GOT3 (cell line): ENCODE data around the gene FAM47E.
"Not testable (repeated sequence)": the region's sequence is repeated elsewhere in the genome, so short reads cannot be mapped to it uniquely, and the experiment has no call there.

Experiments used
- DNase-seq: peaks from one replicate; lab custom pipeline; 2025; ENCODE audit warnings: mixed read lengths; lab: John Stamatoyannopoulos, UW

Gene FAM47E

DNA sequence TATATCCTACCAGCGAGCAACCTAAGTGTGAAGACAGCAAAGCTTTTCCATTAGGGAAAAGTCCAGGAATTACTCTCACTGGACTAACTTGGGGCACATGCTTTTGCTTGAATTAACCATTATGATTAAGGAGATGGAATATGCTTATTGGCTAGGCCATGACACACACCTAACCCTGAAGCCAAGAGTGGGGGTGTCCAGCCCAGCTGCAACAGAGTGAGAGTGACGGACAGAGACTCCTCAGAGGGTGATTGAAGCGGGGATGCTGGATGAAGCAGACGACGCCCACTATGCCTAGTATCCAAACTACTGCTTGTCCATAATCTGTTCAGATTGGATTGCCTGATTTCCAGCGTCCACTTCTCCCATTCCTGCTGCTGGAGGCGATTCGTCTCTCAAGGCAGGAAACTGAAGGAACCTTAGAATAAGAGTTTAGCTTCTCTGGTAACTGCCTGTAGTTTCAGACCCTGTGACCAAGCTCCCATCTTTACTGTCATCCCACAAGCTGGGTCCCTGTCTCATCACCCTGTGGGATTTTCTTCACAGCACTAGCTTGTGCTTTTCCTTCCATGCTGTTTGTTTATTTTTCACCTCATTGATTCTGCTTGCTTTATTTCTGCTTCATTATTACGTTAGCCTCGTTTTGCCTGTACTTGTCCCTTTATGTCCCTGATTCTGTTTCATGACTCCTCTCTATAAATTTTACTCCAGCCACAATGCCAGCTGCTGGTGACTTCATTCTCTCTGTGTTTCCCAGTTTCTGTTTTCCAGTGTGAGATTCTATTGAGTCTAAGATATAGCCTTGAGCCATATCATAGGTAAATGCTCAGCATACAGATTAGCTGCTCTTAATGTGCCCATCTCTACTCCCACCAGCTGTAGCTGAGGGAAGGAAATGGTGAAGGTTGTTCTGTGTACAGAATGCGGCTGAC is 19.0 kb downstream of the FAM47E start:
- no peak for DNase-seq

DNA sequence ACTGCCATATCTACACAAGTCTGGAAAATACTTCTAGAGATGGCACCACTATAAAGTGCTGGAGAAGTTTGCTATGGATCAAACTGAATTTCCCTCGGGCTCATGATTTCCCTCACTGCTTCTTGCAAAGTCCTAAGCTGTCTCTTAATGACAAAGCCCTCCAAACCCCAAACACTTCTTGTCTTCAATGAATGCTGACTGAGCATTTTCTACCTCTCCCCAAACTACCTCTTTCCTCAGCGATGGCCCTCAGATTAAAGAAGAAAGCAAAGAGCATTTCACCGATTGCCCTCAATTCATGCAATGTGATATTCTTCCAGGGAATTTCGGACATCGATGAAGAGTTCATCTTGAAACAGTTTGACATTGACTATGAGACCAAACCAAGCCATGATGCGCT is 19.7 kb downstream of the FAM47E start:
- no peak for DNase-seq

DNA sequence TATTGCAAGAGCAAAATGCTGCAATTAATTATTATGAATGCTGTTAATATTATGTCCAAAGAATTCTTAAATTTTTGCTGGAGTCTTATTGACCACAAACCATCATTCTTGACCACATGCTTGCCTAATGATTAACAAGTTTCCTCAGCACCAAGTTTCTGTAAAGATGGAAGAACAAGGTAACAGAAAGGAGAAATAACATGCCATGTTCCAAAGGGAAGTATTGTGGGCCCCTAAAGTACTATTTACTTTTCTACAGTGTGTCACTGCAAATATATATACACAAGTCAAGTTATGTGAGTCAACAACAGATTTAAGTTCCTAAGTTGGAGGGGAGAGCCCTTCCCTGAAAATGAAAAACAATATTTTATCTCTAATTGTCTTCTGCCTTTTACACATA is 20.6 kb downstream of the FAM47E start:
- DNase-seq: no peak

DNA sequence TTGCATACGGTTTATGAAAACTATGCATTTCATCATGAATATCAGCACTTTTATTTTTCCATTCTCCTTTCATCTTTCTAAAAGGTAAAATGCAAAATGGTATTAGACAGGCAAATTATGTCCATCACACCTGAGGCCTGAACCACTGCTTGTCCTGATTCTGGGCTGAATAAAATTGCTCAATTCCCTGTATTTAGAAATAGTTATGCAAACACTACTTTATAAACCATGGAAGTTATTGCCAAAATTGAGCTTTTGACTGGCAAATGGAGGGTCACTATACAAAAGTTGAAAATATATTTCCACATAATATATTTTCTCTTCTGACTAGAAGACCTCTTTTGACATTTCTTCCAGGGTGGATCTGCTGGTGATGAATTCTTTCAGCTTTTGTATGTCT is 21.1 kb downstream of the FAM47E start:
- DNase-seq: no peak

DNA sequence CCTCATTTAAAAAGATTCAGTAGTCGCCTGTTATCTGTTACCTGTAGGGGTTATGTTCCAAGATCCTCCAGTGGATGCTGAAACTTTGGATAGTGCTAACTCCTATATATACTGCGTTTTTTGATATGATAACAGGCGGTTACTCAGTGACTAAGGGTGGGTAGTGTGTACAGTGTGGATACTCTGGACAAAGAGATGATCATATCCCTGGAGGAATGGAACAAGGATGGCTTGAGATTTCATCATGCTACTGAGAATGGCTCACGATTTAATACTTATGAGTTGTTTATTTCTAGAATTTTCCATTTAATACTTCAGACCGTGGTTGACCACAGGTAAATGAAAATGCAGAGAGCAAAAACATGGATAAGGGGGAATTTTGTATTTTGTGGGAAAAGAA is 21.5 kb downstream of the FAM47E start:
- DNase-seq: no peak

DNA sequence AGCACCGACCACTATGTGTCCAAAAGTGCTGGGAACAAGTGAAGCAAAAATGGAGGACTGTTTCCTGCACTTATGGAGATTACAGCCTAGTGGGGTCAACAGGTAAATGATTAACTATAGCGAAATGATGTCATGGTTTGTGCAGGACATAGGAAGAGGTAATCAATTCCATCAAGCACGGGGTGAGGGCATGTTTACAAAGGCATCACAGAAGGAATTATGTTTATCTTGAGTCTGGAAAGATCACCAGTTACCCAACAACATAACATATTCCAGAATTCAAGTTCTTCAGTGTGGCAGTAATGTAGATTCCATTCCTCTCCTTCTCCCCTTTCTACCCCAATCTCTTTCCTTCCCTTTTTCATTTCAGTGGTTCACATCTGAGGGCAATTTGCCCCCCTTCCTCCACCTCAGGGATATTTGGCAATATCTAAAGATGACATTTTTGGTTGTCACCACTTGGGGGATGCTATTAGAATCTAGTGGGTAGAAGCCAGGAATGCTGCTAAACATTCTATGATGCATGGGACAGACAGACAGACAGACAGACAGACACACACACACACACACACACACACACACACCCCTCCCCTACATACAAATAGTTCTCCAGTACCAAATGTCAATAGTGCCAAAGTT is 24.1 kb downstream of the FAM47E start:
- DNase-seq: no peak

DNA sequence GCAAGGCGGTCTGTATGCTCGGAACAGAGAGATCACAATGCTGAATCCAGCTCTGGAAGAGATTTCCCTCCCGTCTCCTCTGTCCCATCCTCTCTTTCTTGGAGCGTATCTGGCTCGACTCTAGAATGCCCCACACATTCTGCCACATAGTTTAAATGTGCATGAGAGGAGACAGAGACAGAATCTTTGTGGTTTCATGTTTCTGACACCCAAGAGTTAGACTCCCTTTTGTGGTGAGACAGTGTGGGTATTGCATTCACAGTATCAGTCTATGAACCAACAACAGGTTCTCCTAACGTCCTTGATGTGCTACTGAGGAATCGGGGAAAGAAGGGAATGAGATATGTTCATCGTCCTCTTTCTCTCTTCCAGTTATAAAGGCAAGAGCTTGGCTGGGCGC is 25.3 kb downstream of the FAM47E start:
- DNase-seq: no peak

DNA sequence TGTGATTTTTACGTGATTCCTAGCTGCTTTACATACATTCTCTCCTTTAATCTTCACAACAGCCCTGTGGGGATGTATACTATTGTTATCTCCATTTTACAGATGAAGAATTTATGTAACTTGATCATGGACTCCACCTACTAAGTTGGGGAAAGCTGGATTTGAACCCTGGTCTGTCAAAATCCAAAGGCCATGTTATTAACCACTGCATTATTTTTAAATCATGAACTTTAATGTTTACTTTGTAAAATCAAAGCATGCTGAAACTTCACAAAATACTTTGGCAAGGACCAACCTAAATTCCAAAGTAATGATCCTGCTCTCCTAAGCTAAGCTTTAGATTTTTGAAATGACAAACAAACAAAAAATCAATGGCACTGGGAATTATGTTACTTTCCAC is 26.1 kb downstream of the FAM47E start:
- DNase-seq: no peak

DNA sequence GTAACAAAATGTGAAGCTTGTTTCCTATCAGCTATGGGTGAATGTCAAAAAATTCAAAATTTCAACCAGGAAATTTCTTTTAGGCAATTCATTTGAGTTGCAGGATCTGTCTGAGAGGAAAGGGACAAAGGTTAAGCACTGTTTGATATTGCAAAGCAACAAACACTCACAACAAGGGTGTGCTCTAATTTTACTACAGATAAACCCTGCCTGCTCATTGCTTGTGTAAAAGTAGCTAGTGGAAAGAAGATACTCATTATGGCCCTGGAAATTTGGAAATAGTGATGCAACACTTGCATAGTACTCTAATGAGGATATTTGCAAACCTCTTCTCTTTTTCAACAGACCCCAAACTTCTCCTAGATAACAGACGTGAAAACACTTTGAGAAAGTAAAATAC is 27.1 kb downstream of the FAM47E start:
- no peak for DNase-seq

DNA sequence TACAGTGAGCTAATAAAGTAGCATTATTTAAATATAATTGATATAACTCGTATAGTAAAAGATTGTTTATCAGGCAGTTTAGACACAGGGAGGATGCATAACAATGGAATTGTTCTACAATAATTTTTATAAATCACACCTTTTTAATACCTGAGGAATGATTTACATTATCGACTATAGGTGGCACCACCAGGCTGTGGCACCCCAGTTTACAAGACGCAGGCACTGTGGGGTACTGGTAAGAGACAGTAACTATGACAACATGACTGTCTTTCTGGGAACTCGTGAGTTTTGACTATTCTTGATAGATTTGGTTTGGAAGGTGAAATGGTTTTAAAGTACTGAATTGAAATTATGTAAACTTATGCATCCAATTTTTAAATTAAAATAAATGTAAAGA is 27.9 kb downstream of the FAM47E start:
- no peak for DNase-seq

DNA sequence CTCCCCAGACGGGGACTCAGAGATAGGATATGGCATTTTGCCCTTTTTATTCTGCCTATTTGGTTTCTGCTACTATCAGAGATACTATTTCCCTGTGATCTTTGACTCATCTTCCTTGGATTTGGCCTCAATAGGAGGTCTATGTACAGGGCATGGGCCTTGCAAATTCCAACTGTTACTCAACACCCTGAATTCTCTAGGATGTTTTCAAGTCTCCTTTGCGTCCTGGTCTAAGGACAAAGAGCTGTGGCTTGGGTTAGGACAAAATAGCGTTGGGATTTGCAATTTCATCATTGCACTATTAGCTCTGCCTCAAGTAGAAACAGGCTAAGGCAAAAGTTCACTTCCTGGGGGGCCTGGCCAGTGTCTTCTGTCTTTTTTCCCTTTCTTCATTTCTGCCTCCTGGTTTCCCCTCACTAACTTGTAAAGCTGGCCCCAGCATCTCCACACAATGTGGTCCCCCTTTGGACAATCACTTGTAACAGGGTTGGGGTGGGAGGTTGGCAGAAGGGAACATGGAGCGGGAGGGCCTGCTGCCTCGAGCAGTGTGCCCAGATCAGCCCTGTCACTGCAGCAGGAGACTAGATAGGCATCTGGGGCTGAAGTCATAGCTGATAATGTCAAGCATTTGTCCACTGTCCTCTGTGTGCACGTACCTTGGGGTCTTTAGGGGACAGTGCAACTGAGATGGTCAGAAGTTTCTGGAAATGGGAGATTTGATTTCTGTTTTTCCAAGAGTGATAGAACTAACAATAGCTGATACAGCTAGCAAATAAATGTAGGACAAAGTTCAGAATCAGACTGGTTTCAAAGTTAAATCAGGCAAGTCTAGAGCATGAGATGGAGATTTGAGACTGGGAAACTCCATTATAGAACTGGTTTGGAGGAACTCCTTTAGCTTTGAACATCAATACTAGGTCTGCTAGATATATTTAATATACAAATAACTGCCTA is 29.2 kb downstream of the FAM47E start:
- DNase-seq: no peak

DNA sequence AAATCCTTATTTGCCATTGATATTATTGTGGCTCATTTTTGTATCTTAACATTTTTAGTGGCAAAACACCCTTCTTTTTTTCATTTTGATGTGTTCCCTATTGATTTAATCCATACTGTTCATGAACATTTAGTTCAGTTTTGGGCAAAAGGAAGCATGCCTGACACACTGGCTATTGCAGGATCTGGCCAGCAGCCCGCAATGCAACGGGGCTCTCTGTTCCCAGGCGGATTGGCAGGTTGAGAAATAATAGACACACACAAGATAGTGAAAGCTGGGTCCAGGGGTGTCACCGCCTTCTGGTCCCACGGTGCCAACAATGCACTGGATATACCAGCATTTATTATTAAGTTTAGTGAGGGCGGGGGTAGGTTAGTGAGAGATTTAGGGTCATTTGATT is 30.1 kb downstream of the FAM47E start:
- not testable (repeated sequence) for DNase-seq

DNA sequence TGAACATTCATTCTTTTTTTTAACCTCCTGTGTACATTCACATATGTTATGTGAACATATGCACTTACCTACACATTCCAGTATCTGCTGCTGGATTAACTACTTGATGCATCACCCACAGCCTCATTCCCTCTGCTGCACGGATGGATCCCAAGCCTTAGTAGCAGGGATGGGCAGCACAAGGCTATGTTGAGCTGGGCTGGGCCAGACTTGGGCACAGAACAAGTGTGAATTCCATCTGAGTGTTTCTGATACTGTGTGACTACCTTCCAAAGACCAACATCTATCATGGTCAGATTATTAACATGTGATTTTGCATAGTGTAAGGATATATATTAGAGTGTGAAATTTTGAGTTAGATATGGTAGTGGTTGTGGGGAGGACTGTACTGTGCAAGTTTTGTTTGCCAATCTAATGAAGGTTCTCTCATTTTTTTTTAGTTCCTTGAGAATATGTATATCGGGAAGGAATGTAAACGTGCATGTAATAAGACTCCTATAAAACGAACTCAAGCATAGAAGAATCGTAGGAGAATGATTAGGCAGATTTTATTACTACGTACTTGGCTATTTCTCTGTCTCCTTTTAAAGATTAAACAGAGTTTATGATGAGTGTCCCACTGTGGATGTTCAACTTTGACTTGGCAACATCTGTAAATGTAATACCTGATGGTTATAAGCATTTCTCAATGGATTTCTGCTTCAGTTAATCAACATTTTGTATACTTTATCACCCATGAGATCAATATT is 31.6 kb downstream of the FAM47E start:
- no peak for DNase-seq

DNA sequence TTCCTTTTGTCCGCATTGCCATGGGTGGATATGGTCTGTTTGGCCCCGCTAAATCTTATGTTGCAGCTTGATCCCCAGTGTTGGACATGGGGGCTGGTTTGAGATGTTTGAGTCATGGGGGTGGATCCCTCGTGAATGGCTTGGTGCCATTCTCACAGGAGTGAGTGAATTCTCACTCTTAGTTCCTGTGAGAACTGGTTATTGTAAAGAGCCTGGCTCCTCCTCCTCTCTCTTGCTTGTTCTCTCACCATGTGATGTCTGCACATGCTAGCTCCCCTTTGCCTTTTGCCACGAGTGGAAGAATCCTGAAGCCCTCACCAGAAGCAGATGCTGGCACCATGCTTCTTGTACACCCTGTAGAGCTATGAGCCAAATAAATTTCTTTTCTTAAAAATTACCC is 32.4 kb downstream of the FAM47E start:
- no peak for DNase-seq

DNA sequence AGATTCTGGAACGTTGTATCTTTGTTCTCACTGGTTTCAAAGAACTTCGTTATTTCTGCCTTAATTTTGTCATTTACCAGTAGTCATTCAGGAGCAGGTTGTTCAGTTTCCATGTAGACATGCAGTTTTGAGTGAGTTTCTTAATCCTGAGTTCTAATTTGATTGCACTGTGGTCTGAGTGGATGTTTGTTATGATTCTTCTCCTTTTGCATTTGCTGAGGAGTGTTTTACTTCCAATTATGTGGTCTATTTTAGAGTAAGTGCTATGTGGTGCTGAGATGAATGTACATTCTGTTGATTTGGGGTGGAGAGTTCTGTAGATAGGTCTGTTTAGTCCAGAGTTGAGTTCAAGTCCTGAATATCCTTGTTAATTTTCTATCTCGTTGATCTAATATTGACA is 36.3 kb downstream of the FAM47E start:
- DNase-seq: not testable (repeated sequence)

DNA sequence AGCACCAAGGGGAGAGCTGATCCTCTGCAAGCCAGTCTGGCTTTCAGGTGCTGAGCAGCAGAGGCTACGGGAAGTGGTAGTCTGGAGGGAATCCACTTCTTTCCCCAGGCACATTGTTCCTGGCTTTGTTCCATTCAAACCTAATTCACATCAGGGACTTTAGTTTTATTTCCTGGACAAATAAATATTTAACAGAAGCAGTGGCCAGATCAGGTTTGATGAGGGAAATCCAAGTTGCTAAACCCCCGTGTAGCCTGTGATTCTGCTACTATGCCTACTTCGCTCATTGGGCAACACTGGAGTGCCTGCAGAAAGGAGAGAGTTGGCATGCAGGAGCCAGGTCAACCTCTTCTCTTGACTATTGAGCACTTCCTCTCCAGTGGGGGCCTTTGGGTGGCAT is 41.2 kb downstream of the FAM47E start:
- DNase-seq: no peak

DNA sequence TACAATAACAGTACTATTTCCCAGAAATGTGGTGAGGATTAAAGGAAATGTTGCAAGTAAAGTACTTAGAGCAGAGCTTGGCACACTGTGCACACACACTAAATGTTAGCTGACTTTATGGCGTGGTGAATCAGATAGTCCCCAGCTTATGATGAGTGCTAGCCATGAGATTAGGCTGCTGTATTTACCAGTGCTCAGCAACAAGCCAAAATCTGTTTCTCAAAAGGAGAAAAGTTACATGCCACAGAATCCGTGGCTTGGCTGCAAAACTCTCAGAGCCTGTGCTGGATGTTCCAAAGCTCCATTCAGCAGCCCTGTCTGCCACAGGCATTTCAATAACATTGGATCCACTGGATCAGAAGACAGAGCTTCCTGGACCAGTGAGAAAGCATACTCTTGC is 42.3 kb downstream of the FAM47E start:
- no peak for DNase-seq

DNA sequence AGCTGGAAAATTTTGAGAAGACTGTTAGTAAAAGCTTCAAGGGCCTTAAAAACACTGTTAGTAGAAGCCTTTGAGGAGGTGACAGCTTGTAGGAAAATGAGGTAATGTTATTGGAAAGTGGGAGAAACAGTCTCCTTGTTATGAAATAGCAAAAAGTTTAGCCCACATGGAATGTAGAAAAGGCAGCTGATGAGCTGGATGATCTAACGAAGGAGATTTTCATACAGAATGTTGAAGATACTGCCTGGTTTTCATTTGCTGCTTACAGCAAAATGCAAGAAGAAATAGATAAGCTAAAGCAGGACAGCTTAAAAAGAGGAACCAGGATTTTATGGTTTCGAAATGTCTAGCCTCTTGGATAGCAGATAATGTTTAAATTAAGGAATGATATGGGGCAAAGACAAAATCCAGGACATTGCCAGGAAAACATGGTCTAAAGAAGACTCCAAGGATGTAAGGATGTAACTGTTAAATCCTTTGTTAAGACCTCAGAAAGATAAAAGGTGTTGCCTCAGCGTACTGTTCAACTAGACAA is 44.8 kb downstream of the FAM47E start:
- no peak for DNase-seq

DNA sequence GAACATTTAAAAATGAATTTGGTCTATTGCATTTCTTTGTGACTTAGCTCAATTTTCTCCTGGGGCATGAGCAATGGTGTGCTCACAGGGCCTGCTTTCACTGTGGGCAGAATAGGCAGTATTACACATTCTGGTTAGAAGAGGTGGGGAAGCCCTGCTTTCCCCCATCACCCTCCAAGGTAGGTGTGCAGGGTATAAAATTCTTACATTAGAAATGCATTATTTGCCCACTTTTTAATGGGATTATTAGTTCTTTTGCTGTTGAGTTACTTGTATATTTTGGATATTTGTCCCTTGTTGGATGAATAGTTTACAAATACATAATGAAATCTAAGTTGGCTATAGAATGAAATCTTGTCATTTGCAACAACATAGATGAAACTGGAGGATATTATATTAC is 46.7 kb downstream of the FAM47E start:
- DNase-seq: no peak

DNA sequence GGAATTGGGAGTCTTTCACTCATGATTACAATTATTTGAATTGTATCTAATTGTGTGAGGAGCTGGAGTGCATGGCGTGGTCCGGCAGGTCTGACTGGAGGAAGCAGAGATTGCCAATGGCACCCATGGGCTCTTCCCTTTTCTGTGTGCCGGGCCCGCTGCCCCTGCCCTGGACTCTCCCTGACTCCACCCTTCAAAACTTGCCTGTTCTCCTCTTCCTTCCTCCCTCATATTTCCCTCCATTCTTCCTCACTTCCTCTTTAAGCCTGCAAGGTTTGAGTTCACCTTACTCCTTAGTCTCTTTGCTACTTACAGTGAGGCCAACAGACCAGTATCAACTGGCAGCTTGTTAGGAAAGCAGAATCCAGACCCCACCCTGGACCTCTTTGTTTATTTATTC is 48.5 kb downstream of the FAM47E start:
- DNase-seq: no peak

DNA sequence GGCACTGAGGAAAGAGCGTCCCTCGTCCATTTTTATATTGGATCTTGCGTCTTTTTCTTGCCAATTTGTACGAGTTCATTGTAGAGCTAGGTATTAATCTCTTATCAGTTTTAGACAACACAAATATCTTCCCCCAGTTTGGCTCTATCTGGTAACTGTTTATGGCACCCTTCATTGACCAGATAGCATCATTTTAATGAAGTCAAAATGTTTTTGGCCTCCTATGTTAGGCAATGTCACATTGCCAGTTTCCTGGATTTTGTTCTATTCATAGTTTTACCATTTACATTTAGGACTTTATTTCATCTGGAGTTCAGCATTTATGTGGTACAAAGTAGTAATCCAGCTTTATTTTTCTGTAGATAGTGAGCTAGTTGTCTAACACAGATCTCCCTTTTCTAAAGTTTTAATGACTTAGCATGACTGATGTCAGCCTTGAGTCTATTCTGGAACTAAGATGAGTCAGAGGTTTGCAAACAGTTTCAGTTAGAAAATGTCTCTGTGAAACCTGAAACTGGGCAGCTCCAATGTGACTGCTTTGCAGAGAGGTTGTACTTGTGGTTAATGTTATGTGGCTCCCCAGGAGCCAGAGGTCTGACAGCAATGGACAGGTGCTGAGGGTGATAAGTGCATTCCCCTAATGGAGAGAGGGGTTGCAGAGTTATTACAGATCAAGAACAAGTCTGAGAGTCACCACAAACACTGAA is 49.7 kb downstream of the FAM47E start:
- no peak for DNase-seq
